Measurements from ENCODE around the gene TBXAS1.

GRCh38 chr7:139995017-139995915 is 166.2 kb downstream of the TBXAS1 start:
- TF ChIP-seq CTCF (IDR thresholded peaks at IDR 0.05) (no peak), POLR2A (IDR thresholded peaks at IDR 0.05) (no peak), POLR2AphosphoS5 (IDR thresholded peaks at IDR 0.05) (no peak)
